ENCODE measurements around the gene B3GAT3. TPM values are rescaled to one million over a fixed set of nuclear protein-coding genes. Genes with fewer than 3 reads are reported as not detected.

B3GAT3 gene
- total and polyA plus RNA-seq, 2 donors (not counting 3 experiments of a cell fraction or from before 2014, with no cell fraction given) = 31.6 to 37.2 TPM

DNA sequence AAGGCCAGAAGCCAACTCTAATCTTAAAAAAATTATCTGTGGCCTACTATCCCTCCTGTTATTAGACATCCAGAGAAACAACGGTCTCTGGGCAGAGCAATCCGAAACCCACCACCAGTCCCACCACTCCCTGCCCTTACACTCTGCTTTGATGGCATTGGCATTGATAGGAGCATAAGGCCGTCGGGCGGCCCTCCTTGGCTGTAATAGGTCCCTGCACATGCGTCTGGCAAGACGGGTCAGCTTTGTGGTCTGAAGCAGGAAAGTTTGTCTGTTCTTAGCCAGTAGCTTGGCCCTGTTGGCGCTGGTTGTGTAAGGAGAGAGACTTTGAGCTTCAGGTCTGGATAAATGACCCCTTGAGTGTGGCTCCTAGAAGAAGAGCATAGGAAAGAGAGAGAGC is 26.7 kb downstream of the B3GAT3 start:
- dilution Hi-C loops (cut with MboI; ENCODE audit: extremely low pct_ligation_motif_present, low sequenced_read_pairs) = no loop called here
- H3K36me3 ChIP-seq (ENCODE audit: control insufficient read depth in 2 of 2, extremely low read depth in 1 of 2, insufficient read depth in 2 of 2, low read length in 2 of 2) = peaks cover 37 to 45% of the 10 kb centered on the region in 2 experiments
- H2AFZ ChIP-seq (ENCODE audit: low read depth, low read length) = no peak overlapping the region
- H3K4me1 ChIP-seq (ENCODE audit: control insufficient read depth, extremely low read depth, insufficient read depth, low read length) = peaks cover 29% of the 10 kb centered on the region
- H4K20me1 ChIP-seq (replicated peaks; ENCODE audit: control insufficient read depth, extremely low read depth, insufficient read depth, low read length) = no peaks in the 10 kb centered on the region
- BruUV-seq (replicated peaks) = no TSS peak
- DNase-seq (ENCODE audit: low read depth, low spot score) = no peak
- no peak overlapping the region for H3K9ac ChIP-seq (replicated peaks; ENCODE audit: extremely low read depth, insufficient read depth, low read length)
- no peak for FAIRE-seq
- intact Hi-C loops (cut with micrococcal nuclease) = no loop called here
- TF ChIP-seq EZH2 (IDR thresholded peaks at IDR 0.05; ENCODE audit: borderline replicate concordance, low read depth, low read length, severe bottlenecking) (no peak), FOS (IDR thresholded peaks at IDR 0.05; ENCODE audit: borderline replicate concordance, insufficient read depth, low read length) (no peak), POLR2A (IDR thresholded peaks at IDR 0.05; ENCODE audit: low read depth, low read length) (no peak), POLR2AphosphoS5 (IDR thresholded peaks at IDR 0.05; ENCODE audit: insufficient read depth, low read depth, low read length) (no peak), MYC (IDR thresholded peaks at IDR 0.05; ENCODE audit: low read depth, low read length) (no peak), GATA2 (IDR thresholded peaks at IDR 0.05; ENCODE audit: insufficient read depth, insufficient read length, low read depth, low read length) (no peak), JUN (IDR thresholded peaks at IDR 0.05; ENCODE audit: borderline replicate concordance, insufficient read depth, insufficient read length, low read depth) (no peak)
- TF ChIP-seq, protein P1, sequence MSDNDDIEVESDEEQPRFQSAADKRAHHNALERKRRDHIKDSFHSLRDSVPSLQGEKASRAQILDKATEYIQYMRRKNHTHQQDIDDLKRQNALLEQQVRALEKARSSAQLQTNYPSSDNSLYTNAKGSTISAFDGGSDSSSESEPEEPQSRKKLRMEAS (IDR thresholded peaks at IDR 0.05; ENCODE audit: insufficient read depth, insufficient read length) = no peak
- TF ChIP-seq, protein P2, sequence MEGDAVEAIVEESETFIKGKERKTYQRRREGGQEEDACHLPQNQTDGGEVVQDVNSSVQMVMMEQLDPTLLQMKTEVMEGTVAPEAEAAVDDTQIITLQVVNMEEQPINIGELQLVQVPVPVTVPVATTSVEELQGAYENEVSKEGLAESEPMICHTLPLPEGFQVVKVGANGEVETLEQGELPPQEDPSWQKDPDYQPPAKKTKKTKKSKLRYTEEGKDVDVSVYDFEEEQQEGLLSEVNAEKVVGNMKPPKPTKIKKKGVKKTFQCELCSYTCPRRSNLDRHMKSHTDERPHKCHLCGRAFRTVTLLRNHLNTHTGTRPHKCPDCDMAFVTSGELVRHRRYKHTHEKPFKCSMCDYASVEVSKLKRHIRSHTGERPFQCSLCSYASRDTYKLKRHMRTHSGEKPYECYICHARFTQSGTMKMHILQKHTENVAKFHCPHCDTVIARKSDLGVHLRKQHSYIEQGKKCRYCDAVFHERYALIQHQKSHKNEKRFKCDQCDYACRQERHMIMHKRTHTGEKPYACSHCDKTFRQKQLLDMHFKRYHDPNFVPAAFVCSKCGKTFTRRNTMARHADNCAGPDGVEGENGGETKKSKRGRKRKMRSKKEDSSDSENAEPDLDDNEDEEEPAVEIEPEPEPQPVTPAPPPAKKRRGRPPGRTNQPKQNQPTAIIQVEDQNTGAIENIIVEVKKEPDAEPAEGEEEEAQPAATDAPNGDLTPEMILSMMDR (IDR thresholded peaks at IDR 0.05; ENCODE audit: extremely low read depth in 1 of 2, insufficient read depth in 1 of 2, low read depth in 1 of 2, low read length in 2 of 2) = no peak
- H3K4me2 ChIP-seq (ENCODE audit: insufficient read depth, low read length) = no peak overlapping the region
- H3K79me2 ChIP-seq (ENCODE audit: control insufficient read depth, insufficient read depth, low read length) = peaks cover 40% of the 10 kb centered on the region
- POLR2A ChIA-PET = no interaction called here
- no peaks in the 10 kb centered on the region for H3K9me3 ChIP-seq (replicated peaks; ENCODE audit: control insufficient read depth, insufficient read depth, low read length)
- no peaks in the 10 kb centered on the region for H3K9me1 ChIP-seq (replicated peaks; ENCODE audit: control insufficient read depth, extremely low read depth, insufficient read depth, low read length)
- no peaks in the 10 kb centered on the region for H3K27me3 ChIP-seq (ENCODE audit: control insufficient read depth in 2 of 2, insufficient read depth in 2 of 2, low read length in 2 of 2)
- H3K4me3 ChIP-seq (replicated peaks in 1 of 3; ENCODE audit: insufficient read depth in 1 of 3, low read depth in 1 of 3, low read length in 3 of 3) = no peak overlapping the region
- CTCF ChIA-PET = interaction anchor here (1.7 to 4.5 kb wide), 2 partner anchors 16 to 99 kb away, joined by 5 to 48 read pairs; partner anchors contain the start of genes EML3 and ROM1
- H3K27ac ChIP-seq (ENCODE audit: insufficient read depth, low read depth, low read length) = no peak overlapping the region

Data from endothelial cell of umbilical vein (primary cell).